ENCODE results near the gene TMEM128. TPM values are rescaled to one million over a fixed set of nuclear protein-coding genes. Genes with fewer than 3 reads are reported as not detected.

TMEM128 gene
- total and polyA plus RNA-seq, 12 donors: 8.3 to 18.2 (median 11.3) TPM

- ATAC-seq: no peak
- 85 to 87% methylated on average over 10 of the region's 10 CpGs for WGBS, 2 donors
- Histone ChIP-seq H3K27ac (peak overlapping the region in 1 of 10 donors; percentile 86), H3K9me3 (no peaks in the 10 kb centered on the region), H3K27me3 (no peaks in the 10 kb centered on the region), H3K36me3 (peaks cover 0 to 99% (median 46%) of the 10 kb centered on the region in 9 donors), H3K4me1 (peaks cover 0 to 48% (median 0%) of the 10 kb centered on the region in 9 donors), H3K4me3 (no peak overlapping the region)
- intact Hi-C loops (cut with DNase I): no loop called here
- DNase-seq: no peak
- TF ChIP-seq CTCF (IDR thresholded peaks at IDR 0.05): peak in 2 of 9 donors; percentile 7 to 13
Observed at GRCh38 chr4:4271912-4272311, 23.9 kb upstream of the TMEM128 start.

GRCh38 chr4:4270529-4270928, 22.5 kb upstream of the TMEM128 start:
- Histone ChIP-seq H3K9me3 (no peaks in the 10 kb centered on the region), H3K27ac (peak overlapping the region in 1 of 10 donors; percentile 86), H3K4me3 (no peak overlapping the region), H3K27me3 (no peaks in the 10 kb centered on the region), H3K4me1 (peaks cover 0 to 53% (median 0%) of the 10 kb centered on the region in 9 donors), H3K36me3 (peaks cover 0 to 89% (median 44%) of the 10 kb centered on the region in 9 donors)
- DNase-seq: no peak
- no peak for TF ChIP-seq CTCF (IDR thresholded peaks at IDR 0.05)
- intact Hi-C loops (cut with DNase I): no loop called here
- 81 to 83% methylated on average over 4 of the region's 4 CpGs for WGBS, 2 donors
- ATAC-seq: no peak

- no peak for TF ChIP-seq CTCF (IDR thresholded peaks at IDR 0.05)
- DNase-seq (no peak), ATAC-seq (peak in 5 of 8 donors; percentile 29 to 70 (median 39))
- Histone ChIP-seq H3K4me3 (no peak overlapping the region), H3K9me3 (no peaks in the 10 kb centered on the region), H3K4me1 (peaks cover 0 to 53% (median 0%) of the 10 kb centered on the region in 9 donors), H3K27ac (peak overlapping the region in 1 of 10 donors; percentile 86), H3K36me3 (peaks cover 0 to 83% (median 38%) of the 10 kb centered on the region in 9 donors), H3K27me3 (no peaks in the 10 kb centered on the region)
- WGBS, 2 donors: 86 to 93% methylated on average over 4 of the region's 4 CpGs
- intact Hi-C loops (cut with DNase I): loop anchor here in 1 of 10 donors (5.0 kb wide), 1 partner anchor 42 kb away; no protein-coding TSS in a partner anchor
Observed at GRCh38 chr4:4269856-4270255, 21.8 kb upstream of the TMEM128 start.

GRCh38 chr4:4269331-4269731, 21.3 kb upstream of the TMEM128 start:
- Histone ChIP-seq H3K9me3 (no peaks in the 10 kb centered on the region), H3K4me3 (peak overlapping the region in 1 of 10 donors; percentile 15), H3K27ac (peak overlapping the region in 1 of 10 donors; percentile 86), H3K36me3 (peaks cover 0 to 77% (median 36%) of the 10 kb centered on the region in 9 donors), H3K4me1 (peaks cover 0 to 53% (median 0%) of the 10 kb centered on the region in 9 donors), H3K27me3 (no peaks in the 10 kb centered on the region)
- no peak for TF ChIP-seq CTCF (IDR thresholded peaks at IDR 0.05)
- DNase-seq (no peak), ATAC-seq (peak in 2 of 8 donors; percentile 10 to 37)
- WGBS, 2 donors: 91 to 95% methylated on average over 11 of the region's 11 CpGs
- intact Hi-C loops (cut with DNase I): loop anchor here in 1 of 10 donors (5.0 kb wide), 1 partner anchor 43 kb away; no protein-coding TSS in a partner anchor
